Measurements from ENCODE around the gene C5.

DNA sequence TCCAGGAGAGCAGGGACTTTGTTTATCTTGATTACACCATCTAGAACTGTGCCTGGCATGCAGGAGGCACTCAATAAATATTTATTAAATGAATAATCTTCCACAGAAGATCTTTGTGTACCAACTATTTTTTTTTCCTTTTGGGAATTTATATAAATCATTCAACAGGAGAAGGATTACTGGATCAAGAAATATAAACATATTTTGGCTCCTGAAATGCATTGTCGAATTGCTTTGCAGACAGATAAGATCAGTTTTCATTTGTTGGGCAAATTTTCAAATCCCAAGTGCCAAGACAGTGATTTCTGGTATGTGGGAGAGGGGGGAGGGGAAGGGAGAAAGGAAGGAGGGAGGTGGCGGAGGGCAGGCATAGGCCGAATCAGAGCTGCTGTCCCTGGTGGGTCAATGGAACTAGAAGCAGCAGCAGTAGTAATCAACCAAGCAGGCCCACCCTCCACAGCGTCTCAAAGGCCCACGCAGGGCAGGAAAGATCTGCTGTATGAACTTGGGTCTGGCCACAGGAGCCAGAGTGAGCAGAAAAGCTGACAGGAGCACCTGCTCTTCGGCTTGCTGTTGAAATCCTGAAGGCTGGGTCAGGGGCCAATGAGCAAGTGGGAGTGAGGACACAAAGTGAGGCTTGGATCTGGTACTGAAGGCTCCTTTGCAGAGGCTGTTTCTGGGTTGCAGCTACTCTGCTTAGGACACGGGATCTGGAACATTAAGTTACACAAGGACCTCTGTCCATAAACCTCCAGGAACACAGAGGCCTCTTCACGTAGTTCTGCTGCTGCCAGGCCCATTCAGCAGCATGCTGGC lies 107.7 kb downstream of the C5 start:
- TF ChIP-seq, protein P1, sequence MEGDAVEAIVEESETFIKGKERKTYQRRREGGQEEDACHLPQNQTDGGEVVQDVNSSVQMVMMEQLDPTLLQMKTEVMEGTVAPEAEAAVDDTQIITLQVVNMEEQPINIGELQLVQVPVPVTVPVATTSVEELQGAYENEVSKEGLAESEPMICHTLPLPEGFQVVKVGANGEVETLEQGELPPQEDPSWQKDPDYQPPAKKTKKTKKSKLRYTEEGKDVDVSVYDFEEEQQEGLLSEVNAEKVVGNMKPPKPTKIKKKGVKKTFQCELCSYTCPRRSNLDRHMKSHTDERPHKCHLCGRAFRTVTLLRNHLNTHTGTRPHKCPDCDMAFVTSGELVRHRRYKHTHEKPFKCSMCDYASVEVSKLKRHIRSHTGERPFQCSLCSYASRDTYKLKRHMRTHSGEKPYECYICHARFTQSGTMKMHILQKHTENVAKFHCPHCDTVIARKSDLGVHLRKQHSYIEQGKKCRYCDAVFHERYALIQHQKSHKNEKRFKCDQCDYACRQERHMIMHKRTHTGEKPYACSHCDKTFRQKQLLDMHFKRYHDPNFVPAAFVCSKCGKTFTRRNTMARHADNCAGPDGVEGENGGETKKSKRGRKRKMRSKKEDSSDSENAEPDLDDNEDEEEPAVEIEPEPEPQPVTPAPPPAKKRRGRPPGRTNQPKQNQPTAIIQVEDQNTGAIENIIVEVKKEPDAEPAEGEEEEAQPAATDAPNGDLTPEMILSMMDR (IDR thresholded peaks at IDR 0.05 in 2 of 3, conservative IDR thresholded peaks at IDR 0.05 in 1 of 3; ENCODE audit: borderline replicate concordance in 1 of 3, insufficient read depth in 1 of 3, low read depth in 2 of 3, low read length in 2 of 3): no peak
- TF ChIP-seq EZH2phosphoT487 (IDR thresholded peaks at IDR 0.05; ENCODE audit: borderline replicate concordance) (no peak), POLR2A (IDR thresholded peaks at IDR 0.05; ENCODE audit: borderline replicate concordance, extremely low read depth, insufficient read depth, insufficient read length) (no peak), ZNF274 (IDR thresholded peaks at IDR 0.05; ENCODE audit: low read depth, low read length) (no peak), POLR2AphosphoS5 (IDR thresholded peaks at IDR 0.05; ENCODE audit: low read depth, low read length) (no peak), YY1 (IDR thresholded peaks at IDR 0.05; ENCODE audit: extremely low read depth, insufficient replicate concordance, low read depth, low read length) (no peak)
- TF ChIP-seq, protein P2, sequence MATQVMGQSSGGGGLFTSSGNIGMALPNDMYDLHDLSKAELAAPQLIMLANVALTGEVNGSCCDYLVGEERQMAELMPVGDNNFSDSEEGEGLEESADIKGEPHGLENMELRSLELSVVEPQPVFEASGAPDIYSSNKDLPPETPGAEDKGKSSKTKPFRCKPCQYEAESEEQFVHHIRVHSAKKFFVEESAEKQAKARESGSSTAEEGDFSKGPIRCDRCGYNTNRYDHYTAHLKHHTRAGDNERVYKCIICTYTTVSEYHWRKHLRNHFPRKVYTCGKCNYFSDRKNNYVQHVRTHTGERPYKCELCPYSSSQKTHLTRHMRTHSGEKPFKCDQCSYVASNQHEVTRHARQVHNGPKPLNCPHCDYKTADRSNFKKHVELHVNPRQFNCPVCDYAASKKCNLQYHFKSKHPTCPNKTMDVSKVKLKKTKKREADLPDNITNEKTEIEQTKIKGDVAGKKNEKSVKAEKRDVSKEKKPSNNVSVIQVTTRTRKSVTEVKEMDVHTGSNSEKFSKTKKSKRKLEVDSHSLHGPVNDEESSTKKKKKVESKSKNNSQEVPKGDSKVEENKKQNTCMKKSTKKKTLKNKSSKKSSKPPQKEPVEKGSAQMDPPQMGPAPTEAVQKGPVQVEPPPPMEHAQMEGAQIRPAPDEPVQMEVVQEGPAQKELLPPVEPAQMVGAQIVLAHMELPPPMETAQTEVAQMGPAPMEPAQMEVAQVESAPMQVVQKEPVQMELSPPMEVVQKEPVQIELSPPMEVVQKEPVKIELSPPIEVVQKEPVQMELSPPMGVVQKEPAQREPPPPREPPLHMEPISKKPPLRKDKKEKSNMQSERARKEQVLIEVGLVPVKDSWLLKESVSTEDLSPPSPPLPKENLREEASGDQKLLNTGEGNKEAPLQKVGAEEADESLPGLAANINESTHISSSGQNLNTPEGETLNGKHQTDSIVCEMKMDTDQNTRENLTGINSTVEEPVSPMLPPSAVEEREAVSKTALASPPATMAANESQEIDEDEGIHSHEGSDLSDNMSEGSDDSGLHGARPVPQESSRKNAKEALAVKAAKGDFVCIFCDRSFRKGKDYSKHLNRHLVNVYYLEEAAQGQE (IDR thresholded peaks at IDR 0.05; ENCODE audit: low read depth): no peak
- TF ChIP-seq, protein P3, sequence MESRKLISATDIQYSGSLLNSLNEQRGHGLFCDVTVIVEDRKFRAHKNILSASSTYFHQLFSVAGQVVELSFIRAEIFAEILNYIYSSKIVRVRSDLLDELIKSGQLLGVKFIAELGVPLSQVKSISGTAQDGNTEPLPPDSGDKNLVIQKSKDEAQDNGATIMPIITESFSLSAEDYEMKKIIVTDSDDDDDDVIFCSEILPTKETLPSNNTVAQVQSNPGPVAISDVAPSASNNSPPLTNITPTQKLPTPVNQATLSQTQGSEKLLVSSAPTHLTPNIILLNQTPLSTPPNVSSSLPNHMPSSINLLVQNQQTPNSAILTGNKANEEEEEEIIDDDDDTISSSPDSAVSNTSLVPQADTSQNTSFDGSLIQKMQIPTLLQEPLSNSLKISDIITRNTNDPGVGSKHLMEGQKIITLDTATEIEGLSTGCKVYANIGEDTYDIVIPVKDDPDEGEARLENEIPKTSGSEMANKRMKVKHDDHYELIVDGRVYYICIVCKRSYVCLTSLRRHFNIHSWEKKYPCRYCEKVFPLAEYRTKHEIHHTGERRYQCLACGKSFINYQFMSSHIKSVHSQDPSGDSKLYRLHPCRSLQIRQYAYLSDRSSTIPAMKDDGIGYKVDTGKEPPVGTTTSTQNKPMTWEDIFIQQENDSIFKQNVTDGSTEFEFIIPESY (IDR thresholded peaks at IDR 0.05; ENCODE audit: extremely low read depth, insufficient replicate concordance, low read length): no peak
- TF ChIP-seq, protein P4, sequence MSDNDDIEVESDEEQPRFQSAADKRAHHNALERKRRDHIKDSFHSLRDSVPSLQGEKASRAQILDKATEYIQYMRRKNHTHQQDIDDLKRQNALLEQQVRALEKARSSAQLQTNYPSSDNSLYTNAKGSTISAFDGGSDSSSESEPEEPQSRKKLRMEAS (IDR thresholded peaks at IDR 0.05): no peak
- TF ChIP-seq, protein P5, sequence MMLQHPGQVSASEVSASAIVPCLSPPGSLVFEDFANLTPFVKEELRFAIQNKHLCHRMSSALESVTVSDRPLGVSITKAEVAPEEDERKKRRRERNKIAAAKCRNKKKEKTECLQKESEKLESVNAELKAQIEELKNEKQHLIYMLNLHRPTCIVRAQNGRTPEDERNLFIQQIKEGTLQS (IDR thresholded peaks at IDR 0.05): no peak

Data from HCT116 (cell line).